Measurements from ENCODE around the gene FRS2.

- TF ChIP-seq POLR2AphosphoS5 (IDR thresholded peaks at IDR 0.05; ENCODE audit: borderline replicate concordance, low read depth, low read length) = no peak
- TF ChIP-seq EZH2 (IDR thresholded peaks at IDR 0.05) = no peak
Measured at GRCh38 chr12:69440016-69440415, 30.2 kb upstream of the FRS2 start.
